SK-N-SH treated with all-trans-retinoic acid at 6 μM for 48 hours (cell line): ENCODE results near the gene MAP4K4.

Experiments used
- ATAC-seq: fragments of 200-7000 bp; cut with Tn5 transposase; 3 replicates; pipeline ENCODE4 v1.9.1; 2020; ENCODE audit warnings: mild to moderate bottlenecking, moderate library complexity
- CSDC2 ChIP-seq: fragments of 250-450 bp; sonication (Bioruptor Pico); IDR thresholded peaks from 2 replicates; pipeline ENCODE4 v1.5.0; 2020; ENCODE audit warnings: mild to moderate bottlenecking, moderate library complexity
- ESRRG ChIP-seq: fragments of 250-450 bp; sonication (Bioruptor Pico); IDR thresholded peaks from 2 replicates; pipeline ENCODE4 v1.6.1; 2021; ENCODE audit warnings: mild to moderate bottlenecking
- GLIS3 ChIP-seq: fragments of 250-450 bp; sonication (Bioruptor Pico); IDR thresholded peaks from 2 replicates; pipeline ENCODE4 v1.5.0; 2020; ENCODE audit warnings: mild to moderate bottlenecking, moderate library complexity
- OSR1 ChIP-seq: fragments of 250-450 bp; sonication (Bioruptor Pico); IDR thresholded peaks from 2 replicates; pipeline ENCODE4 v1.8.0; 2022; ENCODE audit warnings: moderate library complexity, mild to moderate bottlenecking, inconsistent platforms
- SNAI2 ChIP-seq: fragments of 250-450 bp; sonication (Bioruptor Pico); IDR thresholded peaks from 2 replicates; pipeline ENCODE4 v1.5.0; 2020; ENCODE audit warnings: mild to moderate bottlenecking, moderate library complexity
- TCF4 ChIP-seq: fragments of 250-450 bp; sonication (Bioruptor Pico); IDR thresholded peaks from 2 replicates; pipeline ENCODE4 v1.8.0; 2021; ENCODE audit warnings: mild to moderate bottlenecking, moderate library complexity, borderline replicate concordance
- TOX ChIP-seq: fragments of 250-450 bp; sonication (Bioruptor Pico); IDR thresholded peaks from 2 replicates; pipeline ENCODE4 v1.8.0; 2021; ENCODE audit warnings: mild to moderate bottlenecking, moderate library complexity, borderline replicate concordance
- ZC3H10 ChIP-seq: fragments of 250-450 bp; sonication (Bioruptor Pico); IDR thresholded peaks from 2 replicates; pipeline ENCODE4 v1.5.1; 2021; ENCODE audit warnings: mild to moderate bottlenecking, moderate library complexity
- ZFP3 ChIP-seq: fragments of 250-450 bp; sonication (Bioruptor Pico); IDR thresholded peaks from 2 replicates; pipeline ENCODE4 v1.5.0; 2020; ENCODE audit warnings: mild to moderate bottlenecking, moderate library complexity
- ZFP30 ChIP-seq: fragments of 450-650 bp; formaldehyde crosslinking; IDR thresholded peaks from 2 replicates; pipeline ENCODE4 v1.5.0; 2022; ENCODE audit warnings: mild to moderate bottlenecking, moderate library complexity
- ZNF565 ChIP-seq: fragments of 450-650 bp; formaldehyde crosslinking; conservative IDR thresholded peaks from 2 replicates; pipeline ENCODE4 v1.5.0; 2020; ENCODE audit warnings: low read depth, mild to moderate bottlenecking, moderate library complexity
- TF ChIP-seq, protein P1 (sequence below): fragments of 250-450 bp; sonication (Bioruptor Pico); IDR thresholded peaks from 2 replicates; pipeline ENCODE4 v1.5.0; 2020; ENCODE audit warnings: mild to moderate bottlenecking, moderate library complexity
- TF ChIP-seq, protein P2 (sequence below): fragments of 250-450 bp; sonication (Bioruptor Pico); IDR thresholded peaks from 2 replicates; pipeline ENCODE4 v1.5.1; 2020; ENCODE audit warnings: low read depth, mild to moderate bottlenecking, moderate library complexity
- TF ChIP-seq, protein P3 (sequence below): fragments of 250-450 bp; sonication (Bioruptor Pico); IDR thresholded peaks from 2 replicates; pipeline ENCODE4 v1.8.0; 2020; ENCODE audit warnings: mild to moderate bottlenecking, moderate library complexity, borderline replicate concordance
- TF ChIP-seq, protein P4 (sequence below): fragments of 250-450 bp; sonication (Bioruptor Pico); IDR thresholded peaks from 2 replicates; pipeline ENCODE4 v1.5.1; 2021; ENCODE audit warnings: mild to moderate bottlenecking, moderate library complexity

The MAP4K4 gene

DNA sequence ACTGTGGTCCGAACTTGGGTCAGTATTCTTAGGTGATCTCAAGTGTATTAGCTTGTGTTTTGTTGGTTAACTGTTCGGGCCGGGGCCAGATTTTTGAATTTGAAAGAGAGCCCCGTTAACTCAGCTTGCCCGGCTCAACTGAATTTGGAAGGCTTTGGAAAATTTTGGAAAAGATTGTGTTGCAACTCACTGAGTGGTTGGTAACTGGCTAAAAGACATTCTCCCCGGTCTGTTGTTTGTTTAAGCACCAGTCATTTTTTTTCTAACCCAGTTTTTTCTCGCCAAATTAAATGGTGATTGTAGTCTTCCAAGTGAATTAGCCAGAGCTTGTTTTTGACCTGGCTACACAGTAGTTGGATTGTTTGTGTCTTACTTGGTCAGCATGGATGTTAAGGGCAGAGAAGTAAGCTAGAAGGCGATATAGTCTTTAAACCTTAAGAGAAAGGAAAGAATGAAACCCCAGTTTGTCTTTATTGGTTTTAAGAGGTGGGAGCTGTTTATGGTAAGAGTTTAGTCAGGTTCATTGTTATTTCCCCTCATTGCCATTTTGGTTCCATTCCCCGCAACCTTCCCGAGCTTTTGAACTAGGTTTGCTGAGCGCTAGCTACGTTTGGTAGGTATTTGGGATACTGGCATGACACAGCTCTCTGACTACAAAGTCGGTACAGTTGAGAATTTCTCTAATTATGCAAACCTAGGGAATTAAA lies 2.4 kb downstream of the MAP4K4 start (continued):
- TF ChIP-seq, protein P1, sequence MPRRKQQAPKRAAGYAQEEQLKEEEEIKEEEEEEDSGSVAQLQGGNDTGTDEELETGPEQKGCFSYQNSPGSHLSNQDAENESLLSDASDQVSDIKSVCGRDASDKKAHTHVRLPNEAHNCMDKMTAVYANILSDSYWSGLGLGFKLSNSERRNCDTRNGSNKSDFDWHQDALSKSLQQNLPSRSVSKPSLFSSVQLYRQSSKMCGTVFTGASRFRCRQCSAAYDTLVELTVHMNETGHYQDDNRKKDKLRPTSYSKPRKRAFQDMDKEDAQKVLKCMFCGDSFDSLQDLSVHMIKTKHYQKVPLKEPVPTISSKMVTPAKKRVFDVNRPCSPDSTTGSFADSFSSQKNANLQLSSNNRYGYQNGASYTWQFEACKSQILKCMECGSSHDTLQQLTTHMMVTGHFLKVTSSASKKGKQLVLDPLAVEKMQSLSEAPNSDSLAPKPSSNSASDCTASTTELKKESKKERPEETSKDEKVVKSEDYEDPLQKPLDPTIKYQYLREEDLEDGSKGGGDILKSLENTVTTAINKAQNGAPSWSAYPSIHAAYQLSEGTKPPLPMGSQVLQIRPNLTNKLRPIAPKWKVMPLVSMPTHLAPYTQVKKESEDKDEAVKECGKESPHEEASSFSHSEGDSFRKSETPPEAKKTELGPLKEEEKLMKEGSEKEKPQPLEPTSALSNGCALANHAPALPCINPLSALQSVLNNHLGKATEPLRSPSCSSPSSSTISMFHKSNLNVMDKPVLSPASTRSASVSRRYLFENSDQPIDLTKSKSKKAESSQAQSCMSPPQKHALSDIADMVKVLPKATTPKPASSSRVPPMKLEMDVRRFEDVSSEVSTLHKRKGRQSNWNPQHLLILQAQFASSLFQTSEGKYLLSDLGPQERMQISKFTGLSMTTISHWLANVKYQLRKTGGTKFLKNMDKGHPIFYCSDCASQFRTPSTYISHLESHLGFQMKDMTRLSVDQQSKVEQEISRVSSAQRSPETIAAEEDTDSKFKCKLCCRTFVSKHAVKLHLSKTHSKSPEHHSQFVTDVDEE (CRISPR knock-in tag): no peak
- TF ChIP-seq ZNF565 (CRISPR knock-in tag): no peak
- TF ChIP-seq, protein P2, sequence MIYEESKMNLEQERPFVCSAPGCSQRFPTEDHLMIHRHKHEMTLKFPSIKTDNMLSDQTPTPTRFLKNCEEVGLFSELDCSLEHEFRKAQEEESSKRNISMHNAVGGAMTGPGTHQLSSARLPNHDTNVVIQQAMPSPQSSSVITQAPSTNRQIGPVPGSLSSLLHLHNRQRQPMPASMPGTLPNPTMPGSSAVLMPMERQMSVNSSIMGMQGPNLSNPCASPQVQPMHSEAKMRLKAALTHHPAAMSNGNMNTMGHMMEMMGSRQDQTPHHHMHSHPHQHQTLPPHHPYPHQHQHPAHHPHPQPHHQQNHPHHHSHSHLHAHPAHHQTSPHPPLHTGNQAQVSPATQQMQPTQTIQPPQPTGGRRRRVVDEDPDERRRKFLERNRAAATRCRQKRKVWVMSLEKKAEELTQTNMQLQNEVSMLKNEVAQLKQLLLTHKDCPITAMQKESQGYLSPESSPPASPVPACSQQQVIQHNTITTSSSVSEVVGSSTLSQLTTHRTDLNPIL (CRISPR knock-in tag): no peak
- TF ChIP-seq ZFP30 (CRISPR knock-in tag): no peak
- no peak for TF ChIP-seq ZC3H10 (CRISPR knock-in tag)
- no peak for TF ChIP-seq ZFP3
- no peak for TF ChIP-seq TOX (CRISPR knock-in tag)
- TF ChIP-seq GLIS3 (CRISPR knock-in tag): no peak

DNA sequence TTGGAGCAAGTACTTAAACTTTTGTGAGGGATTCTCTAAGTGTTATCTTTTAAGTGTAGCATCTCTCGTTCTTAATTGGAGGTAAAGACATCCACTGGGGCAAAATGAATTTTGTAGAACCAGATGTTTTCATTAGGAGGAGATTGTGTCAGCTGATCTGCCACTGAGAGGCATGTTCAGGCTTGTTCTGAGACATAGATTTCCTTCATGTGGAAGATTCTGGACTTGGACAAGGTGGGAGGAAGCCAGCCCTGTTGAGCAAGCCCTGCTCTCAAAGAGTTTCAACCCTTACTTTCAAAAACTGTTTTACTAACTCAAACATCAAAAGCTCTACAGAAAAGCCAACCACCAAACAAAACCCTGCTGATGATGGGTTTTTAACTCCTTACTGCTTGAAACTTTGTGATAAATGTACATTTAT lies 6.5 kb downstream of the MAP4K4 start:
- no peak for ATAC-seq
- TF ChIP-seq GLIS3 (CRISPR knock-in tag): no peak
- TF ChIP-seq, protein P3, sequence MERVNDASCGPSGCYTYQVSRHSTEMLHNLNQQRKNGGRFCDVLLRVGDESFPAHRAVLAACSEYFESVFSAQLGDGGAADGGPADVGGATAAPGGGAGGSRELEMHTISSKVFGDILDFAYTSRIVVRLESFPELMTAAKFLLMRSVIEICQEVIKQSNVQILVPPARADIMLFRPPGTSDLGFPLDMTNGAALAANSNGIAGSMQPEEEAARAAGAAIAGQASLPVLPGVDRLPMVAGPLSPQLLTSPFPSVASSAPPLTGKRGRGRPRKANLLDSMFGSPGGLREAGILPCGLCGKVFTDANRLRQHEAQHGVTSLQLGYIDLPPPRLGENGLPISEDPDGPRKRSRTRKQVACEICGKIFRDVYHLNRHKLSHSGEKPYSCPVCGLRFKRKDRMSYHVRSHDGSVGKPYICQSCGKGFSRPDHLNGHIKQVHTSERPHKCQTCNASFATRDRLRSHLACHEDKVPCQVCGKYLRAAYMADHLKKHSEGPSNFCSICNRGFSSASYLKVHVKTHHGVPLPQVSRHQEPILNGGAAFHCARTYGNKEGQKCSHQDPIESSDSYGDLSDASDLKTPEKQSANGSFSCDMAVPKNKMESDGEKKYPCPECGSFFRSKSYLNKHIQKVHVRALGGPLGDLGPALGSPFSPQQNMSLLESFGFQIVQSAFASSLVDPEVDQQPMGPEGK (CRISPR knock-in tag): no peak
- TF ChIP-seq, protein P1 (CRISPR knock-in tag): no peak
- no peak for TF ChIP-seq OSR1 (CRISPR knock-in tag)
- TF ChIP-seq, protein P4, sequence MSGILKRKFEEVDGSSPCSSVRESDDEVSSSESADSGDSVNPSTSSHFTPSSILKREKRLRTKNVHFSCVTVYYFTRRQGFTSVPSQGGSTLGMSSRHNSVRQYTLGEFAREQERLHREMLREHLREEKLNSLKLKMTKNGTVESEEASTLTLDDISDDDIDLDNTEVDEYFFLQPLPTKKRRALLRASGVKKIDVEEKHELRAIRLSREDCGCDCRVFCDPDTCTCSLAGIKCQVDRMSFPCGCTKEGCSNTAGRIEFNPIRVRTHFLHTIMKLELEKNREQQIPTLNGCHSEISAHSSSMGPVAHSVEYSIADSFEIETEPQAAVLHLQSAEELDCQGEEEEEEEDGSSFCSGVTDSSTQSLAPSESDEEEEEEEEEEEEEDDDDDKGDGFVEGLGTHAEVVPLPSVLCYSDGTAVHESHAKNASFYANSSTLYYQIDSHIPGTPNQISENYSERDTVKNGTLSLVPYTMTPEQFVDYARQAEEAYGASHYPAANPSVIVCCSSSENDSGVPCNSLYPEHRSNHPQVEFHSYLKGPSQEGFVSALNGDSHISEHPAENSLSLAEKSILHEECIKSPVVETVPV (CRISPR knock-in tag): no peak
- TF ChIP-seq ZFP3: no peak

DNA sequence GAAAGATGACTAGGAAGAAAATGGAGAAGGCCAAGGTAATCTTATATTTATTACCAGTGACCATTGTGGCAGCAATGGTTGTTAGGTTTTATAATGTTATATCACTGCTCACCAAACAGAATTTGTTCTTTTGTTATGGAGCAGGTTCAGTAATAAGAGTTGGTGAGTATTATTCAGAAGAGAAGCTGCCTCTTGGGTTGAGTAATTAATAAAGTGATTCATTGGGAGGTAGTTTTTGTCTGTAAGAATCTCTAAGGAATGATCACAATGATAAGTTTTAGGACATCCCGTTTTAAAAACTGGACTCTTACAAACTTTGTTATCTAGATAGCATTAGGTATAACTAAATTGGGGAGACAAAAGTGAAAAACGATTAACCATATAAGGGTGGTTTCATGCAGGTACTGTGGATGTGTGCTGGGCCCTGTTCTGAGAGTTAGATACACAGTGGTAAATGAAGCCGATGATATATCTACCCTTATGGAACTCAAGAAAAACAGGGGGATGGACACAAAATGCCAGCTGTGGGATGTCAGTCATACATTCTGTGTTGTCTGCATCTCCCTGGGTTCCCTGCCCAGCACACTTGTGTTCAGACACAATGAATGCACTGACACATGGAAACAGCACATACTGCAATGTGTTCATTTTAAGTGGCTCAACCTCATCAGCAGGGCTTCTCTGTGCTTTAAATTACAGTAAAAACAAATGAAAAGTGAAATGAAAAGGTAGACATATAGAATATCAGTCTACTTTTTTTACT lies 7.5 kb downstream of the MAP4K4 start:
- TF ChIP-seq CSDC2 (no peak), ESRRG (CRISPR knock-in tag) (no peak), TCF4 (CRISPR knock-in tag) (no peak), ZNF565 (CRISPR knock-in tag) (no peak), SNAI2 (no peak), ZC3H10 (CRISPR knock-in tag) (no peak)
- TF ChIP-seq, protein P3 (CRISPR knock-in tag): no peak
- TF ChIP-seq, protein P1 (CRISPR knock-in tag): no peak
- TF ChIP-seq, protein P4 (CRISPR knock-in tag): no peak
- TF ChIP-seq, all 23 proteins: peak for 0
- peak; percentile 17; the same call in 2 of the 3 replicates for ATAC-seq
